Tibial artery (tissue), 4 donors: ENCODE results near the gene PLAC9.

Source experiments
- DNase-seq, 2 donors: peaks; one replicate each; pipeline ENCODE4 v3.0.0-alpha.2; 2019
- H3K27ac ChIP-seq, 2 donors: fragments of 200-600 bp; sonication (generic) in 1 of 2; 1 replicate in 1 of 2; 2 replicates in 1 of 2; pipeline ENCODE4 v1.5.1; 2018 to 2019; ENCODE audit warnings: mild to moderate bottlenecking in 1 of 2
- H3K27me3 ChIP-seq, 2 donors: fragments of 200-600 bp; sonication (generic) in 1 of 2; one replicate each; pipeline versions ENCODE4 v1.5.1 to v1.6.0; 2016 to 2019
- H3K36me3 ChIP-seq, 3 donors: fragments of 200-600 bp; sonication (generic) in 2 of 3; one replicate each; pipeline ENCODE4 v1.5.1; 2016 to 2019; ENCODE audit warnings: mild to moderate bottlenecking in 2 of 3
- H3K4me1 ChIP-seq, 4 donors: fragments of 200-600 bp; sonication (generic) in 2 of 4; 1 replicate in 3 of 4; 2 replicates in 1 of 4; pipeline ENCODE4 v1.5.1; 2016 to 2019
- H3K4me3 ChIP-seq, 2 donors: fragments of 200-600 bp; sonication (generic) in 1 of 2; 1 replicate in 1 of 2; 2 replicates in 1 of 2; pipeline ENCODE4 v1.5.1; 2018 to 2019; ENCODE audit warnings: mild to moderate bottlenecking in 2 of 2
- H3K9me3 ChIP-seq, 3 donors: fragments of 200-600 bp; sonication (generic) in 1 of 3; one replicate each; pipeline ENCODE4 v1.5.1; 2016 to 2019
- CTCF ChIP-seq, 2 experiments: fragments of 200-600 bp in 1 of 2; fragments of 450-650 bp in 1 of 2; IDR thresholded peaks; one replicate each; pipeline ENCODE4 v1.5.1; 2017 to 2019; ENCODE audit warnings: antibody characterized with exemption in 2 of 2, mild to moderate bottlenecking in 1 of 2, moderate library complexity in 1 of 2
- intact Hi-C: fragments of 100-400 bp; cut with DNase I; formaldehyde crosslinking; loops from one replicate; pipeline ENCODE4 v1.15.0; 2023; ENCODE audit warnings: low total_unique reads

Gene PLAC9

GRCh38 chr10:80171248-80171660 lies 38.7 kb downstream of the PLAC9 start:
- no peak overlapping the region for H3K4me3 ChIP-seq
- H3K9me3 ChIP-seq: no peaks in the 10 kb centered on the region
- no peaks in the 10 kb centered on the region for H3K27me3 ChIP-seq
- H3K4me1 ChIP-seq: peaks cover 0 to 71% (median 37%) of the 10 kb centered on the region in 4 donors
- no peak for TF ChIP-seq CTCF (IDR thresholded peaks at IDR 0.05)
- DNase-seq: peak in 1 of 2 donors; percentile 28
- H3K27ac ChIP-seq: peak overlapping the region in 1 of 2 donors; percentile 12
- peaks cover 0 to 43% (median 6%) of the 10 kb centered on the region in 3 donors for H3K36me3 ChIP-seq
- intact Hi-C loops: no loop called here

GRCh38 chr10:80172896-80173295 lies 40.4 kb downstream of the PLAC9 start:
- Histone ChIP-seq H3K27ac (peak overlapping the region in 1 of 2 donors; percentile 3), H3K36me3 (peaks cover 0 to 34% (median 6%) of the 10 kb centered on the region in 3 donors), H3K9me3 (no peaks in the 10 kb centered on the region), H3K4me1 (peaks cover 0 to 67% (median 29%) of the 10 kb centered on the region in 4 donors), H3K4me3 (no peak overlapping the region), H3K27me3 (no peaks in the 10 kb centered on the region)
- DNase-seq: no peak
- no peak for TF ChIP-seq CTCF (IDR thresholded peaks at IDR 0.05)
- intact Hi-C loops: no loop called here

GRCh38 chr10:80173466-80173865 lies 40.9 kb downstream of the PLAC9 start:
- Histone ChIP-seq H3K27me3 (no peaks in the 10 kb centered on the region), H3K4me1 (peaks cover 0 to 67% (median 29%) of the 10 kb centered on the region in 4 donors), H3K27ac (peak overlapping the region in 1 of 2 donors; percentile 3), H3K4me3 (no peak overlapping the region), H3K36me3 (peaks cover 0 to 34% (median 6%) of the 10 kb centered on the region in 3 donors), H3K9me3 (no peaks in the 10 kb centered on the region)
- DNase-seq: no peak
- intact Hi-C loops: no loop called here
- no peak for TF ChIP-seq CTCF (IDR thresholded peaks at IDR 0.05)

- intact Hi-C loops: no loop called here
- H3K4me1 ChIP-seq: peaks cover 0 to 64% (median 28%) of the 10 kb centered on the region in 4 donors
- H3K36me3 ChIP-seq: peaks cover 0 to 34% (median 6%) of the 10 kb centered on the region in 3 donors
- no peak overlapping the region for H3K4me3 ChIP-seq
- no peaks in the 10 kb centered on the region for H3K27me3 ChIP-seq
- H3K27ac ChIP-seq: no peak overlapping the region
- TF ChIP-seq CTCF (IDR thresholded peaks at IDR 0.05): no peak
- DNase-seq: no peak
- H3K9me3 ChIP-seq: no peaks in the 10 kb centered on the region
These were observed 42.3 kb downstream of the PLAC9 start for GRCh38 chr10:80174641-80175395.

- H3K27me3 ChIP-seq: no peaks in the 10 kb centered on the region
- H3K36me3 ChIP-seq: peaks cover 0 to 20% (median 6%) of the 10 kb centered on the region in 3 donors
- no peak overlapping the region for H3K4me3 ChIP-seq
- intact Hi-C loops: no loop called here
- DNase-seq: no peak
- TF ChIP-seq CTCF (IDR thresholded peaks at IDR 0.05): no peak
- no peak overlapping the region for H3K27ac ChIP-seq
- peaks cover 0 to 57% (median 30%) of the 10 kb centered on the region in 4 donors for H3K4me1 ChIP-seq
- no peaks in the 10 kb centered on the region for H3K9me3 ChIP-seq
These were observed 44.0 kb downstream of the PLAC9 start for GRCh38 chr10:80176526-80176925.
